Prostate gland (tissue), 2 donors: Measurements from ENCODE around the gene ABCG5. TPM values are rescaled to one million over a fixed set of nuclear protein-coding genes. Genes with fewer than 3 reads are reported as not detected.

Source experiments
- DNase-seq: peaks from one replicate; pipeline ENCODE4 v3.0.0-alpha.2; 2019; ENCODE audit warnings: low spot score
- H3K27ac ChIP-seq, 2 donors: fragments of 200-600 bp; sonication (generic); 2 replicates each; pipeline ENCODE4 v1.5.1; 2017 to 2019
- H3K27me3 ChIP-seq: fragments of 200-600 bp; sonication (generic); replicated peaks from 2 replicates; pipeline ENCODE4 v1.5.1; 2019; ENCODE audit not compliant: insufficient read depth
- H3K36me3 ChIP-seq, 2 donors: fragments of 200-600 bp; sonication (generic); 1 replicate in 1 of 2; 2 replicates in 1 of 2; pipeline versions ENCODE4 v1.5.1 to v1.8.1; 2017 to 2019
- H3K4me1 ChIP-seq: fragments of 200-600 bp; sonication (generic); replicated peaks from 2 replicates; pipeline ENCODE4 v1.5.1; 2019
- H3K4me3 ChIP-seq, 2 donors: fragments of 200-600 bp; sonication (generic); 2 replicates each; pipeline ENCODE4 v1.5.1; 2017 to 2019
- H3K9me3 ChIP-seq: fragments of 200-600 bp; sonication (generic); 2 replicates; pipeline ENCODE4 v1.5.1; 2017
- CTCF ChIP-seq, 4 experiments: fragments of 200-600 bp in 2 of 4; fragments of 450-650 bp in 2 of 4; sonication (generic) in 2 of 4; IDR thresholded peaks; 1 replicate in 3 of 4; 2 replicates in 1 of 4; pipeline ENCODE4 v1.5.1; 2016 to 2019; ENCODE audit warnings: antibody characterized with exemption in 4 of 4, mild to moderate bottlenecking in 2 of 4, moderate library complexity in 2 of 4
- POLR2A ChIP-seq: fragments of 450-650 bp; IDR thresholded peaks from one replicate; pipeline ENCODE4 v1.6.1; 2016; ENCODE audit warnings: antibody characterized with exemption, mild to moderate bottlenecking
- POLR2AphosphoS5 ChIP-seq: sonication (generic); formaldehyde crosslinking; IDR thresholded peaks from one replicate; pipeline ENCODE4 v1.6.1; 2017; ENCODE audit warnings: antibody characterized with exemption
- WGBS: methylation state at CpG from one replicate; pipeline ENCODE4 v1.1.5; 2018; 5-methylcytosine and 5-hydroxymethylcytosine counted together
- intact Hi-C: fragments of 100-400 bp; cut with DNase I; formaldehyde crosslinking; loops from one replicate; pipeline ENCODE4 v1.14.2; 2022
- total RNA-seq, 2 donors: library from RNA; depleted of rRNA; stranded (reverse); fragments of >200 nt; gene quantifications; one replicate each; pipeline ENCODE4 v1.1.0, GENCODE V29; 2016

The ABCG5 gene
- total RNA-seq, 2 donors from 2014 or later: not detected

GRCh38 chr2:43806719-43807031, 32.0 kb downstream of the ABCG5 start:
- no peaks in the 10 kb centered on the region for H3K27me3 ChIP-seq
- no peak for DNase-seq
- no peak for TF ChIP-seq POLR2AphosphoS5
- TF ChIP-seq CTCF (IDR thresholded peaks at IDR 0.05): no peak
- TF ChIP-seq POLR2A: no peak
- H3K9me3 ChIP-seq: no peaks in the 10 kb centered on the region
- H3K4me1 ChIP-seq: no peaks in the 10 kb centered on the region
- 85% methylated on average over 2 of the region's 2 CpGs for WGBS
- intact Hi-C loops: no loop called here
- no peak overlapping the region for H3K27ac ChIP-seq
- no peak overlapping the region for H3K4me3 ChIP-seq
- no peaks in the 10 kb centered on the region for H3K36me3 ChIP-seq

GRCh38 chr2:43803113-43803512, 35.5 kb downstream of the ABCG5 start:
- H3K9me3 ChIP-seq: no peaks in the 10 kb centered on the region
- no peak for DNase-seq
- TF ChIP-seq POLR2AphosphoS5 (no peak), CTCF (IDR thresholded peaks at IDR 0.05) (no peak), POLR2A (no peak)
- no peak overlapping the region for H3K27ac ChIP-seq
- no peaks in the 10 kb centered on the region for H3K27me3 ChIP-seq
- H3K4me1 ChIP-seq: no peaks in the 10 kb centered on the region
- no peaks in the 10 kb centered on the region for H3K36me3 ChIP-seq
- 81% methylated on average over 1 of the region's 1 CpG for WGBS
- intact Hi-C loops: no loop called here
- no peak overlapping the region for H3K4me3 ChIP-seq

GRCh38 chr2:43802135-43802534, 36.5 kb downstream of the ABCG5 start:
- H3K9me3 ChIP-seq: no peaks in the 10 kb centered on the region
- H3K27me3 ChIP-seq: no peaks in the 10 kb centered on the region
- no peak overlapping the region for H3K4me3 ChIP-seq
- WGBS: 93% methylated on average over 2 of the region's 2 CpGs
- no peaks in the 10 kb centered on the region for H3K4me1 ChIP-seq
- no peak for DNase-seq
- H3K27ac ChIP-seq: no peak overlapping the region
- H3K36me3 ChIP-seq: no peaks in the 10 kb centered on the region
- TF ChIP-seq CTCF (IDR thresholded peaks at IDR 0.05): no peak
- no peak for TF ChIP-seq POLR2AphosphoS5
- no peak for TF ChIP-seq POLR2A
- intact Hi-C loops: no loop called here

- Histone ChIP-seq H3K9me3 (no peaks in the 10 kb centered on the region), H3K36me3 (no peaks in the 10 kb centered on the region), H3K27ac (no peak overlapping the region), H3K27me3 (no peaks in the 10 kb centered on the region), H3K4me1 (no peaks in the 10 kb centered on the region), H3K4me3 (no peak overlapping the region)
- intact Hi-C loops: no loop called here
- TF ChIP-seq POLR2AphosphoS5 (no peak), POLR2A (no peak), CTCF (IDR thresholded peaks at IDR 0.05) (no peak)
- DNase-seq: no peak
These were observed 37.7 kb downstream of the ABCG5 start for GRCh38 chr2:43800894-43801293.

- DNase-seq: no peak
- H3K36me3 ChIP-seq: no peaks in the 10 kb centered on the region
- no peak overlapping the region for H3K4me3 ChIP-seq
- TF ChIP-seq POLR2AphosphoS5: no peak
- TF ChIP-seq CTCF (IDR thresholded peaks at IDR 0.05): no peak
- TF ChIP-seq POLR2A: no peak
- H3K27ac ChIP-seq: no peak overlapping the region
- H3K27me3 ChIP-seq: no peaks in the 10 kb centered on the region
- no peaks in the 10 kb centered on the region for H3K9me3 ChIP-seq
- intact Hi-C loops: no loop called here
- no peaks in the 10 kb centered on the region for H3K4me1 ChIP-seq
- 78% methylated on average over 4 of the region's 4 CpGs for WGBS
These were observed 40.3 kb downstream of the ABCG5 start for GRCh38 chr2:43798300-43798699.
